NCI-H774 (cell line): ENCODE measurements around the gene TOP3A.

ENCODE experiments used
- DNase-seq: peaks from one replicate; lab custom pipeline; 2025; lab: John Stamatoyannopoulos, UW

TOP3A gene

GRCh38 chr17:18231164-18231563 lies 83.6 kb downstream of the TOP3A start:
- no peak for DNase-seq

GRCh38 chr17:18230288-18231141 lies 84.3 kb downstream of the TOP3A start:
- no peak for DNase-seq

GRCh38 chr17:18229771-18230170 lies 85.0 kb downstream of the TOP3A start:
- DNase-seq: no peak

GRCh38 chr17:18229254-18229653 lies 85.5 kb downstream of the TOP3A start:
- no peak for DNase-seq

GRCh38 chr17:18228176-18228682 lies 86.6 kb downstream of the TOP3A start:
- no peak for DNase-seq

GRCh38 chr17:18227635-18228034 lies 87.2 kb downstream of the TOP3A start:
- no peak for DNase-seq

- DNase-seq: no peak
Observed at GRCh38 chr17:18226284-18226945, 88.4 kb downstream of the TOP3A start.

GRCh38 chr17:18225642-18226283 lies 89.0 kb downstream of the TOP3A start:
- no peak for DNase-seq

- peak; percentile 83 for DNase-seq
Observed at GRCh38 chr17:18225121-18225641, 89.6 kb downstream of the TOP3A start, which contains the start of gene LLGL1. LLGL1 (plus strand) TSS chr17:18225635; CDS start chr17:18225683, 48 bp downstream.

GRCh38 chr17:18224387-18225120 lies 90.2 kb downstream of the TOP3A start:
- DNase-seq: no peak

- DNase-seq: no peak
Observed at GRCh38 chr17:18224053-18224386, 90.8 kb downstream of the TOP3A start.
